NCI-H446 (cell line): ENCODE data around the gene NQO1.

Experiments
- DNase-seq, 2 experiments: peaks; one replicate each; lab custom pipeline; 2025; lab: John Stamatoyannopoulos, UW

The NQO1 gene

GRCh38 chr16:69706256-69706974, 19.9 kb downstream of the NQO1 start:
- DNase-seq, result no peak

GRCh38 chr16:69703638-69704037, 22.7 kb downstream of the NQO1 start:
- DNase-seq, result no peak

- DNase-seq, result no peak
These were observed 24.5 kb downstream of the NQO1 start for GRCh38 chr16:69701866-69702265.

GRCh38 chr16:69701452-69701851, 24.9 kb downstream of the NQO1 start:
- no peak for DNase-seq

GRCh38 chr16:69699915-69700314, 26.4 kb downstream of the NQO1 start:
- DNase-seq, result no peak

- DNase-seq, result no peak
These were observed 28.0 kb downstream of the NQO1 start for GRCh38 chr16:69698404-69698803.

GRCh38 chr16:69693916-69694315, 32.4 kb downstream of the NQO1 start:
- no peak for DNase-seq

GRCh38 chr16:69691980-69692911, 34.1 kb downstream of the NQO1 start:
- no peak for DNase-seq

GRCh38 chr16:69688589-69688988, 37.8 kb downstream of the NQO1 start:
- no peak for DNase-seq

GRCh38 chr16:69680358-69680757, 46.0 kb downstream of the NQO1 start:
- DNase-seq, result no peak

- DNase-seq, result no peak
These were observed 53.2 kb downstream of the NQO1 start for GRCh38 chr16:69672998-69673713.

DNA sequence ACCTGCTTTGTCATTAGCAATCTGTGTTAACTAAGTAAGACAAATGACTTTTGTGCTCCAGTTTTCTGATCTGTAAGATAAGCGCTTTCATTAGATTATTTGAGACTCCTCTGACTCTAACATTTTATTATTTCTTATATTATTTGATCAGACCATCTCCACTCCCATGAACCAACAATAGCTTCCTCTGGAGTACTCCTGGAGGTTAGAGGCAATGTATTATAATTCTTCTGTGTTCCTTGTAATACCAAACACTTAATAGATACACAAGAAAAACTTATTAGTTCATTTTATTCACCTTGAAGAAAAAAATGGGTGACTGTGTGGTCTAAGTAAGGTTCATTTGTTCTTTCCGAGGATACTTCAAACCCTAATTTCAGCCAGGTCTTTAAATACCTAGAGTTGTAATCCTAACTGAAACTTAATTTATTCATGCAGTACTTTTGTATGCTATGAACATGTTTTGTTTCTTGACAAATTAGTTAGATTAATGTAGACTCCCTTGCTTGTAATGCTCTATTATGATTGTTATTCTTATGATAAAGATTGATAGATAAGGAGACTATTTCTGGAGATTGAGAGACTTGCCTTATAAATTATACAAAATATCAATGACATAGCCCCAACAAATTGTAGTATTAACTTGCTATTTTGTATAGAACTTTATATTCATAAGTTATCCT, 53.9 kb downstream of the NQO1 start:
- no peak for DNase-seq

DNA sequence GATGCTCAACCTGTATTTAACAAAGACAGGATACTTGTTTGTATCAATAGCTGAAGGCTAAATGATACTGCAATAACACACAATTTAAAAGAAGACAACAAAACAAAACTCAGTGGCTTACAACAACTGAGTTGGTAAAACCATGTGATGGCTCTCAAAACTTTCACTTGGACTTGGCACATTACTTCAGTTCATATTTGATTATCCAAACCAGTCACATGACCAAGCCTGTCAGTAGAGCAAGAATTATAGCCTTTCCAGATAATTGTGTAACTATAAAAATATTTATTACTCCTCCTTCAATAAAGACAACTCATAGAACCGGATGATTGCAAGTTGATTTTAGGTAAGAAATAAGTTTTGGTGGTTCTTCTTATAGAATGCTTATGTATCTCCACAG, 56.8 kb downstream of the NQO1 start:
- DNase-seq, result no peak

DNA sequence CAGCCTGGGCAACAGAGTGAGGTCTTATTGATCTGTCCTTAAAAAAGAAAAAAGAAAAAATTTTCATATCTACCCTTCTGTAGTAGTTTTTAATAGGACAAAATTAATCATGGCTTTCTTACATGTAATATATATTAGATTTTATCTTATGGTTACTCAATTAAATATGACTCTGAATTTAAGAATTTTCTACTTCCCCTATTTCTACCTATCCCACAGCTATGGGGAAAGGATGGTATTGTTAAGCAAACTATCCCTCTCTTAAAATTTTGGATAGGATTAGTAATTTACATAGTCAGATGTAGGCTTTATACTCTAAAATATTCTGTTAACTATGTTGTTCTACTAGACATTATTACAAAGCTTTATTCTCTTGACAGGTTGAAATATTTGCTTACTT, 62.5 kb downstream of the NQO1 start:
- no peak for DNase-seq

DNA sequence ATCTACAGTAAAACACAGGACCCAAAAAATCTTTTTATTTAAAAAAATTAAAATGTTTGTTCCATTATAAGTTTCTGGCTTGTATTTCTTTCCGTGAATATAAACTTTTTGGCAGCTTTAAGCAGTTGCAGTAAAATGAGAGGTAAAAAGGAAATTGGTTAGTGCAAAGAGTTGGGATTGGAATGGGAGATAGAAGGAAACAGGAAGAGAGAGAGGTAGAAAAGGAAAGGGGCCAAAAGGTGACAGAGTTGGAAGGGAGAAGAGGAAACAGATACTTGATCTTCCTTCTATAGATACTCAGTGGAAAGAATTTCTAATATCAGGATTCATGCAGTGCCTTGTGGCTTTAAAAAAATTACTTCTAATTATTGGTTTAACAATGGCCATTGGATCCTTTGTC, 63.5 kb downstream of the NQO1 start:
- no peak for DNase-seq

GRCh38 chr16:69660166-69660565, 66.2 kb downstream of the NQO1 start:
- no peak for DNase-seq
